GM19372 (cell line): ENCODE measurements around the gene LHPP.

Experiments used
- ATAC-seq: cut with Tn5 transposase; IDR thresholded peaks from one replicate; pipeline ENCODE4 v1.9.1; 2021; ENCODE audit warnings: mild to moderate bottlenecking, low read depth, moderate library complexity; ENCODE audit not compliant: unreplicated experiment

LHPP gene

DNA sequence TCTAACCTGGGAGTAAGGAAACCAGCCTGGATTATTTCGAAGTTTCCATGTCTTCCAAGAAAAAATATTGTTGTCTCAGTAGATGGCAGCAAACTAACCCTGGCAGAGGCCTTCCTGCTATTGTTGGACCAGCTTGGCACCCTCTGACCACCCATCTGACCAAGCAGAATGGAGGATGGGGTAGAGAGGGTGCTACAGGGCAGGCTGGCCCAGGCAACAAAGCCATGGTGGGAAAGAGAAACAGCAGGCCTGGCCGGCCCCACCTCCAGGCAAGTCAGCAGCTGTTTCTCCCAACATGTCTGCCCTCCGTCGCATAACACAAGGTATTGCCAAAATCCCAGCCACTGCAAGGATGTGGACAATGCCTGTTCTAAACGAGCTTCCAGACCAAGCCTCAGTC is 187.6 kb downstream of the LHPP start:
- no peak for ATAC-seq

DNA sequence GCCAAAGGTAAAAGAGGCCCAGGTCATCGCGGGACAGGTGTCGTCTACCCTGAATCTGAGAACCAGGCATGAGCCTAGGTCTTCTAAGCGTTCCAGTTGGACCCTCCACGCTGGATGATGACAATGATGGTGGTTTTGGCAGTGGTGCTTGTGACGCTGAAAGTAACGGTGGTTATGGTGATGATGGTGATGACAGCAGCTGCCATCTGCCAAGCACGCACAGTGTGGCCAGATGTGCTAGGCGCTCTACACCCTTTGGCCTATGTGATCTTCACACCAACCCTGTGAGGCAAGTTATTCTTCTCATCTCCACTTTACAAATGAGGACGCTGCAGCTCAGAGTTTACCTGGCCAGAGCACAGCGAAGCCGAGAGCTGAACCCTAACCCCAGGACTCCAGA is 188.6 kb downstream of the LHPP start:
- ATAC-seq: no peak

DNA sequence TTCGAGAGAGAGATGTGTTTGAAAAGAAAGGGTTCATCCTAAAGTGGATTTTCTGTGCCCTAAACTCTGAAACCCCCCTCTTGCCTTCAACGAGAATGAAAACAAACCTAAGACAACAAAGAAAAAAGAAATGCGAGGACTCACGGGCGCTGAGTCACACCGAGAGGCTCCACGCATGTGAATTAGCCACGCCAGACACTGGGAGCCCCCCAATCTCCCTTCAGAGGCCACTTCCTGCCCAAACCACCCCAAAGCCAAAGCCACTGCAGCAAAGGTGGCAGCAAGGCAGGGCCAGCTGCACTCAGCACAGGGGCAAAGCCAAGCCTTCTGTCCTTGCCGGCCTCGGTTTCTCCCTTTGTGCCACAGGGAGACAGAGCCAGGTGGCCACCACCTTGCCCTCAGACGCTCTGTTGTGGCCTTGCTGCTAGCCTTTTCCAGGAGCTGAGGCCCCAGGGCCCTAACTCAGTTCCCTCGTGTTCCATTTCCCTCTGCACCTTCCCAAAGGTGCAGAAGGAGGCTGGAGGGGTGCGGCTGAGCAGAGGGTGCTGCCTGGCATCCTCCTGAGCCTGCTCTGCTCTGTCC is 189.3 kb downstream of the LHPP start:
- no peak for ATAC-seq

DNA sequence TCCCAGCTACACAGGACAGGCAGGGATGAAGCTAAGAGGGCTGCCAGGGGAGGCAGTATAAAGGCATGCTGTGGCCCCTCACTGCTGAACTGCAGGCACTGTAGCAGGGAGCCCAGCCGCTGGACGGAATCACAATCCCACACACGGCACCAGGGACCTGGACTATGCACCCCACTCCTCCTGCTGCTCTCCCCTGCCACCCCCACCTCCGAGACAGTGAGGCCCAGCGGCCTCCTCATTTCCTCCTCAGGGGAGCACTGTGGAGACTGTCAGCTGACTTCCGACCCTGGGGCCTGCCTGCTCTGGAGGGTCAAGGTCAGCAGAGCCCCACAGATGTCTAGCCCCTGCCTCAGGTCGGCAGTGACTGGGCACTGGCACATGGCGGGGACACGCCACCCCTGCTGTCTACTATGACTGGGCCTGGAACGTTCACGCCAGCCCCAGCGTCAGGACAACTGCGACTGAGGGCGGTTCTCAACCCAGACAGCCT is 189.8 kb downstream of the LHPP start:
- no peak for ATAC-seq

DNA sequence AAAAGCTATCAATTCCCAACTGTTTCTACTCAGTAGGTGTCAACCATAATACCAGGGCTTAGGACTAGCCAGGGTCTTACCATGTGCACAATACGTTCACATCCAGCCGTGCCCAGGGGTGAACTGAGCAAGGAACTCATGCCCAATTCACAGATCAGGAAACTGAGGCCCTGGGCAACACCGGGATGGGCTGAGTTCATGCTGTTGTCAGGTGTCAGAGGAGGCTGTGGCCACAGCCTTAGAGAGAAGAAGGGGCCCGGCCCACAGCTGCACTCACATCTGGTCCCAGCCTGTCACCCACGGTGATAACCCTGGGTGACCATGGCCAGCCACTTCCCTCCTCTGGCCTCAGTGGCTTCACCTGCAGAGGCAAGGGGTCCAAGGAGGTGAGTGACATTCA is 190.6 kb downstream of the LHPP start:
- no peak for ATAC-seq

DNA sequence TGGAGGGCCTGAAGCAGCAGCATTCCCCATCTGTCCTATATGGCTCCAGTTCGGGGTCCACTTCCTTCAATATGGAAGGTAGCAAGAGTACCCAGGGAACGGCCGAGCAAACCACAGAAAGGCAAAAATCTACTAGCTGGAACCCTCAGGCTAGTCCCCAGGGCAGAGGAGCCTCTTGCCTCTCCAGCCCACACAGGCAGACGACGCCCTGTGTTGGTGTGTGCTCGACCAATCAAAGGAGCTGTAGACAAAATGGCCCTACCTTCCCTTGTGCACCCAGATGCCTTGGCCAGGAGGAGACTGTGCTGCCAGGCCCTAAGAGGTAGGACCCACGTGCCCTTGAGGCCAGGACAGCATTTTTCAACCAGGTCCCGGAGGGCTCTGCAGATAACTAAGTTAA is 191.1 kb downstream of the LHPP start:
- ATAC-seq: no peak

DNA sequence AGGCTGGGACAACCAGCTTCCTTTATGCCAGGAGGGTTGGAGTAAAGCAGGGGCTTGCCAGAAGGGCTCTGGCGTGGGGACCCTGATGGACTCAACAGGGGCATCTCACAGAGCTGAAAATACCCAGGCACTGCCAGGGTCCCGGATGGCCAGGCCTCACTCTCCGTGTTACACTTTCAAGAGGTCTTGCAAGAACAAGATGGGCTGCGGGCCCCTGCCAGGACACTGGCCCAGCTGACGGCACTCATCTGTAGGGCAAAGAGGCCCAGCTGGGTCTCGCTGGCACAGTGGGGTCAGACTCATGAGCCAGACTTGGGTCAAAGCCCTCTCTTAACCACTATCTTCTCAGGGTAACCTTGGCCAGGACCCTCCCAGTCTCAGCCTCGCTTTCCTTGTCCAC is 191.7 kb downstream of the LHPP start:
- ATAC-seq: no peak

DNA sequence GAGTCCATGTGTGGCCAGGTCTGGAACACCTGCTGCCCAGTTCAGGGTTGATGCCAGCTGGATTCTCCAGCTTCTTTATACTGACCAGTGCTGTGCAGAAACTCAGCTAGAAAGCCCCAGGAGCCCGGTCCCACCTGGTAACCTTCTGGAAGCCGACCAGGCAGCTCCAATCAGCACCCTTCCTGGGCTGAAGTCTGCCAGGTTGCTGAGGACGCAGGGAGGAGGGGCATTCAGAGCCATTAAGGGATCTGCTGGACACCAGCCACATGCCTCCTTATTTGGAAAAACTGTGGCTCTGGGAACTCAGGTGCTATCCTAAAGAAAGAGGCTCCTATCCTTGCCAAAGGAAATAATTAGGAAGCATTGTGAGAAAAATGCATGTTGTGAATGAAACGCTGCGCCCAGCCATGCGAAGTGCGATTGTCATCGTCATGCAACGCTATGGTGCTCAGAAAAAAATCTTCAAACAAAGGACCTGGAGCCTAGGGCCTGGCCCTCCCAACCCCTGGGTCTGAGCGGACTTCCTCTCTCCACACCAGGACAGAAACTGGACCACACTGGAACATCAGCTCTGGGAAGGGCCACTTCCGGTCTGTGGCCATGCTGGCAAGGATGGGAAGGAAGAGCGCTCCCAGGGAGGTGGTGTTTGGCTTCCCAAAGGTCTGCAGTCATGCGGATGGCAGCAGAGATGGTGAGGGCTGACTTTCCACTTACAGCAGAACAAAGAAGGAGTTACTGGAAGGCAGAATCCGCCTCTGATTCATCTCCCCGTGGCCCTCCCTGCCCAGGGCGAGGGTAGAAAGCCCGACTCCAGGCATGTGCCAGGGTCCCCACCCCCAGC is 192.4 kb downstream of the LHPP start:
- no peak for ATAC-seq

DNA sequence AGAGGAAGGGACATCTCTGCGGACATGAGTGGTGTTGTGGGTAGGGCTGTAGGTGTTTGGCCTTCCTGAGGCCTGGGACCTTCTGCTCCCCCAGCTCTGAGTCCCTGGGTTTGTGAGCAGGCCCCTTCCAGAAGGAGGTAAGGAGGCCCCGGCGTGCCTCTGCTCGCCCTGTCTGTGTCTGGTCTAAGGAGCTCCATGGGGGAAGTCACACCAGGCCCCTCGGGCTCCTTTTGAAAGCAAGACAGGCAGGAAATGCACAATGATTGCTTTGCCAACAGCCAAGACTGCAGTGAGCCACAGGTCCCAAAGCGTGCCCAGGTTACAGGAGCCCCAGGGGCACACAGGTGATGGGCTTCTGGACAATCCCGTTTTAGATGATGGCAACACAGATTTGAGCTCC is 193.1 kb downstream of the LHPP start:
- ATAC-seq: no peak

DNA sequence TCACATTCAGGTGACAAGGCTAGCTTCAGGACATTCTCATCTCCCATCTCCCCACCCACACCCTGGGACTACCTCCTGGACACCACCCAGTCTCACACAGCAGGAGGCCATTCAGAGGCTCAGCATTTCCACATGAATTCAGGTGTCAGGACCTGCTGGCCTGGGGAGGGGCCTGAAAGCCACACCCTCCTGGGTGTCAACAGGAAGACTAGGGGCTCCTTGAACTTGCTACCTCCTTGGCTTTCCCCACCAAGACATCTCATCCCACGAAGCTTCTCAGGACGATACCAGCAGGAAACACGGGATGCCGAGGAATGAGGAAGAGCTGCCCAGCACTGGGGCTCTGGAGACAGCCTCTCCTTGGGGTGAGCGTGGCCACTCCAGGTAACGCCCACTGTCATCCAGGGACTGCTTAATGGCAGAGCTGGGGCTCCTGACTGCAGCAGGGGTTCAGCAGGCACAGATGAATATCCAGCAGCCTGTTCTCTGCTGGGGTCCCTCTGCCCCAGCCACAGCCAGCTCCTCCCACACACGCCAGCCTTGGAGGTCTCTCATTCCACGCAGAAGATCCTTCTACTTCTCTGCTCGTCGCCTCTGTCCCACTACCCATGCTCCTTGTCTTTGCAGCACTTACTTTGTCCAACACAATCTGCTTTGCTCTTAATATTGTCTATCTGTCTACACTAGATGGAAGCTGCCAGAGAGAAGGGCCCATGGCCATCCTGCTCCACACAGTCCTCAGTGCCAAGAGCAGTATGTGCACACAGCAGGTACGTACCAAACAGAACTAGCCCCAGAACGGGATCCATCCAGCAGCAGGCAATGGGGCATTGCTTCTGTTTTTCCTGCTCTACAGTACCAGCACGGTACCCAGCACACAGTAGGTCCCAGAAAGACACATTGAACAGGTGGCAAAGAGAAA is 193.8 kb downstream of the LHPP start:
- ATAC-seq: no peak

DNA sequence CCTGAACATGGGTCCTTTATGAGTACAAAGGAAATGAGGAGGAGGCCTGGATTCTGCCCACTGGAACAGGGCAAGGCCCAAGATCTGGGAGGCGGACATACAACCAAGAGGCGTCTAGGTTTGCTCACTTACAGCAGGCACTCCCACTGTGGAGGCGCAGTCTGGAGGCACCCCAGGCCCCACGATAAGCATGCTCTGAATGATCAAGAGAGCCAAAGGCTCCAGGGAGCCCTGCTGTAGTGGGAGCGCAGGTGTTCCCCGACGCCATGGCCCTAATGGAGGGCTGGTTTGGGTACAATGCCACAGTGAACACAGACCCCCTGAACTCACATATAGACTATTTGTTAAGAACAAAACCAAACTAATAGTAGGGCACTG is 194.5 kb downstream of the LHPP start:
- ATAC-seq: no peak

DNA sequence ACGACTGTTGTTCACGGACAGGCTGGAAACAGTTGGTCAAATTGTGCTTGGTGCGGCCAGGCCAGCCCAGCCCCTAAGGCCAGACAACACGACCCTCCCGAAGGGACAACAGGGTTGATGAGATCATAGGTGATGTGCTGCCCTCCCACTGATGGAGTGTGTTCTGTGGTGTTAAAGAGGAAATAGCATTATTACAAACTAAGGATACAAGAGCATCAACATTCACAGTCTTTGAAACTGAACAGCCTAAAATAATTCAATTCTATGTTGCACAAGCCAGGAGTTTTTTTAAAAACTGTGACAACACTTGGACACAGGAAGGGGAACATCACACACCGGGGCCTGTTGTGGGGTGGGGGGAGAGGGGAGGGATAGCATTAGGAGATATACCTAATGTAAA is 194.9 kb downstream of the LHPP start:
- no peak for ATAC-seq

DNA sequence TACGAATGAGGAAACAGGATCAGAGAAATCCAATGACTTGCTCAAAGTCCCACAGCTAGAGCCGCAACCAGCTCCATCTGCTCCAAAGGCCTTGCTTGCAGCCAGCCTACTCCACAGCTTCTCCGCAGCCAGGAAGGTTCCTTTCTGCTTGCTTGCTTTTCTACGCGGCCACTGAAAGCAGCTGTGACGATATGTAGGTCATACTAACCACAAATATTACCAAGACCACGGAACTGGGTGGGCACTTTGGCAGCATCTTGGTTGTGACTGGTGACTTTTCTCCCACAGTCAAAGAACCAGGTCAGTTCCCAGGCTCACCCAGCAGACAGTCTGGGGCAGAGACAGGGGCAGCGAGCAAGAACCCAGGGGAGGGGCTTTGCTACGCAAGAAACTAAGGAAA is 196.2 kb downstream of the LHPP start:
- no peak for ATAC-seq

DNA sequence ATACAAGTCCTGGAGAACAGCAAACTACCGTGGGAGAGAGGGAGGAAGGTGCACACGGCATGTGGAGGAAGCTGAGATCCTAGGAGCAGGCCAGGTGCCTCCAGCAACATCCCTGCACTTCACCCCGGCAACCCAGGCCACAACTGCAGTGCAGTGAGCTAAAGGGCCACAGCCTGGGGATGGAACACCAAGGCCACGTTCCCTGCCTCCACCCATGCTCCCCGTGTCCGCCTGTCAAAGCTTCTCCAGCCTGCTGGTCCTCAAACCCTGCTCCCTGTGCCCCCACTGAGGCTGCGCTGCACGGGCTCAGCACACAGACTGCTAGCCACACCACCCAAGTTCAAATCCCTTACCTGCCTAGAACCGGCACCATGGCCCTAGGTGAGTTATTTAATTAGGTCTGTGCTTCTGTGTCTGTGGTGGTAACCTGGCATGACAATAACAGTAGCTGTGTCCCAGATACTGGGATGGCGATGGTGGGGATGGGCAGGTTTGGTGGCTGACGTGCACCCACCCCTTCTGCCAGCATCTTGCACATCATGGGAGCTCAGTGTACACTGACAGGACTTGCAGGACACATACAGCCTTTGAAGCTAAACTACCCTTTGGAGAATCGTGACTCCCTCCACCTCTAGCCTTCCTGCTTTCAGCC is 197.1 kb downstream of the LHPP start:
- ATAC-seq: no peak

DNA sequence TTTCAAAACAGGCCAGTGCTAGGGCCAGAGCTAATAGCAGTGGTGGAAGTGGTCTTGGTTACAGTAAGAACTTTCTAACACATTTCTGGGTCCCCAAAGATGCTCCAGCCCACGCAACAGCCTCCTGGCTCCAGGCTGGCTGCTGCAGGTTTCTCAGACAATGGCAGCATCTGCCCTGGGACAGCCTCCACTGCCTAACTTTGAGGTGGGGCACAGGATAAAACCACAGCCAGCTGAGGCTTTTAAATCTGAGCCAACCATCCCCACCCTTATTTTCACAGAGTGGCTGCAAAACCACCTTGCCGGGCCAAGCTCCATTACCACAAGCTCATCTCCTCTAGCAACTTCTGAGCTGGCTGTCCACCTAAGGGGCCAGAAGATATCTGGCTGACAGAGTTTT is 197.8 kb downstream of the LHPP start:
- no peak for ATAC-seq

DNA sequence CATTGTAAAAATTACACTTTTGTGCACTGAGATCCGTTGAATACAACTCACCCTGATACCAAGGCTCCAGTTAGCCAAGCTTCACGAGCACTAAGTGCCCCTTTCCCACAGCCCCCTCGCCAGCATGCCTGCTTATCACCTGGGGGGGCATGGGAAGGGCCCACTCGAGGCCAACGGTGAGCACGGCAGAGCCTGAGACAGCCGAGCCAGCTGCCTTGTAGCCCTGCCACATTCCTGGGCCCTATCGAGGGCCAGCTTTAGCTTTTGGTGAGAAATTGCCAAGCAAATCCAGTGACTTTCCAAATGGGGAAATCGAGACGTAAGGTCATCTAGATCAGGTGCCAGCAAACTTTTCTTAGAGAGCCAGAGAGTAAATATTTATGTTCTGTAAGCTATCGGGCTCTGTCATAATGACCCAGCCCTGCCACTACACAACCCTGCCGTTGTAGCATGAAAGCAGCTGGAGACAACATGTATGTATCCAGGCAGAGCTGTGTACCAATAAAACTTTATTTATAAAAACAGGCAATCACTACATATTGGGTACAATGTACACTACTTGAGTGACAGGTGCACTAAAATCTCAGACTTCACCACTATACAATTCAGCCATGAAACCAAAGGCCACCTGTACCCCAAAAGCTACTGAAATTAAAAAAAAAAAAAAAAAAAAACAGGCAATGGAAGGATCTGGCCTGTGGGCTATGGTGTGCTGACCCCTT is 198.9 kb downstream of the LHPP start:
- ATAC-seq: no peak

DNA sequence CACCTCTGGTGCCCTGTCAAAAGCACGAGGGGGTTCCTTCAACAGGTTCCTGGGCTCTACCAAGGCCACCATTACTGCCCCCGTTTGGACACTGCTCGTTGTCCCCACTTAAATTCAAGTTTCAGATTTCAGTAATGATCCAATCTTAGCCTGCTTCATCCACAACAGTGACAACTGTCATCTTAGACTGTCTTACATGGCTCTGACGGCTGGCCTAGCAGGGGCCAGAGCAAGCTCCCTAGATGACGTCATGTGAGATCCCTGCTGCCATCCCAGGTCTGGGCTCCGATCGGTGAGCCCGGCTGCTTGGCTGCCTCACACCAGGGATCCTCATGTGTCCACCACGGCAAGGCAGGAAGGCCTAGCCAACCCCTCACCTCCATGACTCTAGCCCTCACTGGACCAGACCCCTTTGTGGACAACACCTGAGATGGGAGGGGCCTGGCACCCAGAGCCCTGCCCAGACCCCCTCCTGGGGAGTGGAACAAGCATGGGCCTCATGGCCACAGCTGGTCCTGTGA is 200.1 kb downstream of the LHPP start:
- ATAC-seq: no peak

DNA sequence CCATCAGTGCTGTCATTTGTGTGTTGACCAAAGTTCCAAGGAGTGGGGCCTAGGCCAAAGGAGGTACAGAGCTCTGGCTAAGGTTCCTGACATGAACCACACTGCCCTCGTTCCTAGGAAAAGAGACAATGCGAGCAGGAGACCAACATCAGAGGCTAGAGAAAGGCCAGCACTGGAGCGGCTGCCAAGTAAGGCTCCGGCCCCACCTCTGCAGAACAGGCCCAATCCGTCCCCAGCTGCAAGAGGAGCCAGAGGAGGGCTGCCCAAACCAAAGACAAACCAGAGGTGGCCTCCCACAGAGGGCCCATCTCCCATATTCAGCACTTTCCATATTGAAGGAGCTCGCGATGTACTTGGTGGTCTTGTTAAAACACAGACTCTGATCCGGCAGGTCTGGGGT is 201.6 kb downstream of the LHPP start:
- ATAC-seq: no peak
